ENCODE data around the gene C18orf32. TPM values are rescaled to one million over a fixed set of nuclear protein-coding genes. Genes with fewer than 3 reads are reported as not detected.

Gene C18orf32
- total RNA-seq, 1 donor from 2014 or later, result 31.6 TPM

DNA sequence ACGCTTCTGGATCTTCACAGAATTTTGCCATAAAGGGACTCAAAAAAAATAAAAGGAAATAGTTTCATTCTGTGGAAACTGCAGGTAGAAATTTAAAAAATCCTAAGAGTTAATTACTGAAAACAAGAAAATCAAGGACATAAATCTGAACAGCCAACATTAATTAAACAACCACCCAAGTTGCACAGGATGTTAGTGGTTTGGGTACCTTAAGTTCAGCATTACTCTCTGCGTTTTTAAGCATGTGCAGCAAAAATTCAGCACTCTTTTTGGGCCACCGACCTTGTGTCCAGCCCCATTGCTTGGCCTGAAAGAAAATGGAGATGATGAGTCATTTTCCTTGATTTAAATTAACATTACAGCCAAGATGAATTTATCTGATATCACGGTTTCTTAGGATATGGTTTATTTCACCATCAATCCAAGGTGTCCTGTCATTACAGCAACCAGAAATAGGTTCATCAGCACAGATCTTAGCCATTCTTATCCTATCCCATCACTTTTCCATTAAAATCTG lies 3.3 kb upstream of the C18orf32 start:
- Mint-ChIP-seq H3K27ac (peak overlapping the region; percentile 94), H3K4me1 (peaks cover 62% of the 10 kb centered on the region)

DNA sequence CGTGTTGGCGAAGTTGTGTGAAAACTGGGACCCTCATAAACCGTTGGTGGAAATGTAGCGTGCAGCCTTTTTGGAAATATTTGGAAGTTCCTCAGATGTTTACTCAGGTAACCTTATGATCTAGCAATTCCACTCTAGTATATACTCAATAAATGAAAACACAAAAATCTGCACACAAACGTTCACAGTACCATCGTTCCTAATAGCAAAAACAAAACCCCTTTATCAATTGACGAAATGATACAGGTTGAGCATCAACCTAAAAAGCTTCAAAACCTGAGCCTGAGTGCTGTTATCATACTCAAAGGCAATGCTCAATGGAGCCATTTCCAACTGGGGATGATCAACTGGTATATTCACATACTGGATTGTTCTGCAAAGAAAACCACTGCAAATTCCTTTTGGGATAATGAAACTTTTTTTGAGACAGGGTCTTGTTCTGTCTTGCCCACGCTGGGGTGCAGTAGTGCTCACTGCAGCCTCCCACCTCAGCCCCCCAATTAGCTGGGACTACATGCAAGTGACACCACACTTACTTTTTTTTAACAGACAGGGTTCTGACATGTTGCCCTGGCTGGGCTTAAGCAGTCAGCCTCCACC lies 777 bp upstream of the C18orf32 start:
- Mint-ChIP-seq H3K4me3 (peak overlapping the region; percentile 88), H3K4me1 (peaks cover 53% of the 10 kb centered on the region), H3K27ac (peak overlapping the region; percentile 94), H3K9me3 (no peaks in the 10 kb centered on the region), H3K36me3 (peaks cover 28% of the 10 kb centered on the region), H3K27me3 (ENCODE audit: low read depth) (no peaks in the 10 kb centered on the region)
- no peak for DNase-seq (ENCODE audit: low spot score in 2 of 2, unreplicated experiment in 2 of 2)
- TF ChIP-seq, protein P1, sequence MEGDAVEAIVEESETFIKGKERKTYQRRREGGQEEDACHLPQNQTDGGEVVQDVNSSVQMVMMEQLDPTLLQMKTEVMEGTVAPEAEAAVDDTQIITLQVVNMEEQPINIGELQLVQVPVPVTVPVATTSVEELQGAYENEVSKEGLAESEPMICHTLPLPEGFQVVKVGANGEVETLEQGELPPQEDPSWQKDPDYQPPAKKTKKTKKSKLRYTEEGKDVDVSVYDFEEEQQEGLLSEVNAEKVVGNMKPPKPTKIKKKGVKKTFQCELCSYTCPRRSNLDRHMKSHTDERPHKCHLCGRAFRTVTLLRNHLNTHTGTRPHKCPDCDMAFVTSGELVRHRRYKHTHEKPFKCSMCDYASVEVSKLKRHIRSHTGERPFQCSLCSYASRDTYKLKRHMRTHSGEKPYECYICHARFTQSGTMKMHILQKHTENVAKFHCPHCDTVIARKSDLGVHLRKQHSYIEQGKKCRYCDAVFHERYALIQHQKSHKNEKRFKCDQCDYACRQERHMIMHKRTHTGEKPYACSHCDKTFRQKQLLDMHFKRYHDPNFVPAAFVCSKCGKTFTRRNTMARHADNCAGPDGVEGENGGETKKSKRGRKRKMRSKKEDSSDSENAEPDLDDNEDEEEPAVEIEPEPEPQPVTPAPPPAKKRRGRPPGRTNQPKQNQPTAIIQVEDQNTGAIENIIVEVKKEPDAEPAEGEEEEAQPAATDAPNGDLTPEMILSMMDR (IDR thresholded peaks at IDR 0.05; ENCODE audit: unreplicated experiment), result no peak

More for the DNA sequence above, 3.3 kb upstream of the C18orf32 start:
- peak overlapping the region; percentile 99 for H3K4me3 Mint-ChIP-seq
- no peak for DNase-seq (ENCODE audit: low spot score in 2 of 2, unreplicated experiment in 2 of 2)
- H3K36me3 Mint-ChIP-seq, result peaks cover 20% of the 10 kb centered on the region
- TF ChIP-seq, protein P1 (IDR thresholded peaks at IDR 0.05; ENCODE audit: unreplicated experiment), result no peak
- H3K27me3 Mint-ChIP-seq (ENCODE audit: low read depth), result no peaks in the 10 kb centered on the region
- H3K9me3 Mint-ChIP-seq, result no peaks in the 10 kb centered on the region

DNA sequence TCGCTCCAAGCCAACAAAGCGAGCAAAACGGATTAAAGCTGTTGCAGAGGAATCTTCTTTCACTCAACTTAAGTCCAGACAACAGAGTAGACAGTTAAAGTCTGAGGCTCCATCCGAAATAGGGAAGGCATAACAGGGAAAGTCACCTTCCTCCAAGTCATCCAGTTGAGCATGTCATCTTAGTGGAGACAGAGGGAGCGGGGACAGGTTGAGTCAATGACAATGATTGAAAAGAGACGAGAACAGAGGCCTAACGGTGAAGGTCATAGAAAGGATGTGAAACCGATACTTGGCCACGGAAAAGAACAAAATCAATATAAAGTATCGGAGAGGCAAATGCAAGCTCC lies 455 bp downstream of the C18orf32 start:
- H3K27ac Mint-ChIP-seq, result peak overlapping the region; percentile 94
- H3K4me1 Mint-ChIP-seq, result peaks cover 46% of the 10 kb centered on the region
- no peaks in the 10 kb centered on the region for H3K27me3 Mint-ChIP-seq (ENCODE audit: low read depth)
- H3K36me3 Mint-ChIP-seq, result peaks cover 33% of the 10 kb centered on the region
- TF ChIP-seq, protein P1 (IDR thresholded peaks at IDR 0.05; ENCODE audit: unreplicated experiment), result no peak
- peak overlapping the region; percentile 88 for H3K4me3 Mint-ChIP-seq
- no peak for DNase-seq (ENCODE audit: low spot score in 2 of 2, unreplicated experiment in 2 of 2)
- no peaks in the 10 kb centered on the region for H3K9me3 Mint-ChIP-seq

DNA sequence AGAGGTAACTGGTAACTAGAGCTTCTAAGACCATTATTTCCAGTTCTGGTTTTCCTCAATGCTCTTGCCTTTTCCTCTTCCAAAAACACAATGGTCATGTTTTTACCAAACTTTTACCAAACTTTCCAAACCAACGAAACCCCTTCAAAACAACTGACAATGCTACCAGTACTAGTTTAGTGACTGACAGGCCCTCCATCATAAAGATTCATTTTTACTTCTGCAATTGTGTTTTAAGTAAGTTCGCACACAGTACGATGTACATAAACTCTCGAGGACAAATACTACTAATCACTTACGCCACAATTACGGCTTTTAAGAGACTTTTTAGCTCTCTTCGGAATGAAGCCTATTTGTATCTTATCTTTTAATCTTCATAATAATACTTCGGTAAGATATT lies 900 bp downstream of the C18orf32 start:
- Mint-ChIP-seq H3K36me3 (peaks cover 34% of the 10 kb centered on the region), H3K4me1 (peaks cover 42% of the 10 kb centered on the region), H3K27ac (peak overlapping the region; percentile 94), H3K9me3 (no peaks in the 10 kb centered on the region), H3K4me3 (peak overlapping the region; percentile 88), H3K27me3 (ENCODE audit: low read depth) (no peaks in the 10 kb centered on the region)
- no peak for DNase-seq (ENCODE audit: low spot score in 2 of 2, unreplicated experiment in 2 of 2)
- TF ChIP-seq, protein P1 (IDR thresholded peaks at IDR 0.05; ENCODE audit: unreplicated experiment), result no peak

DNA sequence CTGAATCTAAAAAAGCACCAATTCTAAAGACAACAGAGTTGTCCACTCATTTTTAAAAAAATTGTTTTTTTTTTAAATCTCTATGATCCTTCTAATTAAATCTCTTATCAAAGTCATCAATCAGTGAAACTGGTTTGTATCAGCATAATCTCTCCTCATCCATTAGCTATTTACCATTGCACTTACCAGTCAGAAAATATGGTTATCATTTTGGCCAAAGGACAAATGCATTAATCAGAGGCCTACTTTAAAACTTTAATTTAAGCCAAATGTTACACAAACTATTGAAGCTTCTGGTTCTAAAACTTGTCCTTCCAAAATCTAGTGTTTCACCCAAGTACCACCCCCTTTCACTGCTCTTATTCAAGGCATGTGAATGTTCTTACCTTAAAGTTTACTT lies 3.8 kb downstream of the C18orf32 start:
- no peak for DNase-seq (ENCODE audit: low spot score in 2 of 2, unreplicated experiment in 2 of 2)
- Mint-ChIP-seq H3K4me3 (no peak overlapping the region), H3K36me3 (peaks cover 31% of the 10 kb centered on the region), H3K27me3 (ENCODE audit: low read depth) (no peaks in the 10 kb centered on the region), H3K9me3 (no peaks in the 10 kb centered on the region), H3K4me1 (peaks cover 17% of the 10 kb centered on the region), H3K27ac (peak overlapping the region; percentile 73)
- TF ChIP-seq, protein P1 (IDR thresholded peaks at IDR 0.05; ENCODE audit: unreplicated experiment), result no peak
